K562 treated with DMSO at 1 percent for 24 hours (cell line): ENCODE results near the gene C17orf113. TPM values are rescaled to one million over a fixed set of nuclear protein-coding genes. Genes with fewer than 3 reads are reported as not detected.

ENCODE experiments used
- total RNA-seq: library from RNA; unstranded; fragments of 300-600 nt; gene quantifications from 2 replicates; pipeline ENCODE4 v1.2.3, GENCODE V29; 2022; ENCODE audit warnings: low read depth; ENCODE audit not compliant: insufficient read depth

The C17orf113 gene
- total RNA-seq = 1.6 and 2.7 TPM in 2 replicates

GRCh38 chr17:42050393-42051012 lies at the start of gene C17orf113:
TSS of gene C17orf113 (minus strand) at chr17:42050601. CDS start at chr17:42043376, 7,225 bp downstream.

GRCh38 chr17:42097691-42098631 lies 47.6 kb upstream of the C17orf113 start, which contains the start of gene ZNF385C:
TSS of gene ZNF385C (minus strand) at chr17:42098473. CDS start at chr17:42063056, 35,417 bp downstream.

GRCh38 chr17:42019509-42020404 lies 30.6 kb downstream of the C17orf113 start, which contains the start of gene NKIRAS2:
TSS of gene NKIRAS2 (plus strand) at chr17:42020090. CDS start at chr17:42021578, 1,488 bp downstream.

GRCh38 chr17:42016941-42017865 lies 33.2 kb downstream of the C17orf113 start, which contains the start of gene DNAJC7:
TSS of gene DNAJC7 (minus strand) at chr17:42017439. CDS start at chr17:42017416, 23 bp downstream.

Other genes with a start within 250 kb of the C17orf113 start
- 2.8 and 3.5 TPM in 2 replicates for gene P3H4, start 238.7 kb downstream of the C17orf113 start, total RNA-seq
- gene FKBP10, start 237.6 kb downstream of the C17orf113 start, total RNA-seq = 0.85 and 1.2 TPM in 2 replicates
- 95.4 and 97.3 TPM in 2 replicates for gene NT5C3B, start 214.4 kb downstream of the C17orf113 start, total RNA-seq
- gene KLHL10, start 212.8 kb downstream of the C17orf113 start, total RNA-seq = not detected in 2 replicates
- 5.4 and 5.8 TPM in 2 replicates for gene KLHL11, start 185.2 kb downstream of the C17orf113 start, total RNA-seq
- gene ACLY, start 131.7 kb downstream of the C17orf113 start, total RNA-seq = 124 and 134 TPM in 2 replicates
- gene ODAD4, start 120.0 kb downstream of the C17orf113 start, total RNA-seq = 1.6 and 1.7 TPM in 2 replicates
- gene CNP, start 83.8 kb downstream of the C17orf113 start, total RNA-seq = 47.2 and 50.6 TPM in 2 replicates
- 74.4 and 76.9 TPM in 2 replicates for gene DNAJC7, start 33.2 kb downstream of the C17orf113 start, total RNA-seq
- 118 TPM in 2 replicates for gene NKIRAS2, start 30.5 kb downstream of the C17orf113 start, total RNA-seq
- gene ZNF385C, start 47.9 kb upstream of the C17orf113 start, total RNA-seq = 1.1 and 1.4 TPM in 2 replicates
- gene DHX58, start 62.1 kb upstream of the C17orf113 start, total RNA-seq = 6.9 and 12.6 TPM in 2 replicates
- 25.5 and 30.0 TPM in 2 replicates for gene KAT2A, start 70.8 kb upstream of the C17orf113 start, total RNA-seq
- gene HSPB9, start 72.2 kb upstream of the C17orf113 start, total RNA-seq = 0.23 and 0.79 TPM in 2 replicates
- gene RAB5C, start 104.4 kb upstream of the C17orf113 start, total RNA-seq = 167 and 173 TPM in 2 replicates
- 0.10 and 0.15 TPM in 2 replicates for gene KCNH4, start 130.5 kb upstream of the C17orf113 start, total RNA-seq
- not detected in 2 replicates for gene HCRT, start 134.9 kb upstream of the C17orf113 start, total RNA-seq
- gene GHDC, start 143.9 kb upstream of the C17orf113 start, total RNA-seq = 27.7 and 28.0 TPM in 2 replicates
- gene STAT5B, start 225.8 kb upstream of the C17orf113 start, total RNA-seq = 68.1 and 71.7 TPM in 2 replicates
- gene STAT5A, start 237.9 kb upstream of the C17orf113 start, total RNA-seq = 115 and 116 TPM in 2 replicates